GM18505 (cell line): ENCODE results near the gene CCDC175.

Source experiments
- ATAC-seq: cut with Tn5 transposase; IDR thresholded peaks from one replicate; pipeline ENCODE4 v1.9.1; 2021; ENCODE audit not compliant: unreplicated experiment
- POLR2A ChIP-seq: IDR thresholded peaks from 4 replicates; pipeline ENCODE4 v1.6.1; 2011; ENCODE audit warnings: borderline replicate concordance; ENCODE audit not compliant: insufficient read depth, insufficient read length; ENCODE audit errors: extremely low read depth

Gene CCDC175

GRCh38 chr14:59576332-59577294 is at the start of gene CCDC175:
CCDC175 (minus strand) TSS chr14:59576812; CDS start chr14:59576775, 37 bp downstream.
- ATAC-seq = peak; percentile 98

GRCh38 chr14:59622631-59623030 is 46.0 kb upstream of the CCDC175 start:
- ATAC-seq = no peak
- no peak for TF ChIP-seq POLR2A

More at GRCh38 chr14:59576332-59577294, at the start of gene CCDC175:
- no peak for TF ChIP-seq POLR2A

DNA sequence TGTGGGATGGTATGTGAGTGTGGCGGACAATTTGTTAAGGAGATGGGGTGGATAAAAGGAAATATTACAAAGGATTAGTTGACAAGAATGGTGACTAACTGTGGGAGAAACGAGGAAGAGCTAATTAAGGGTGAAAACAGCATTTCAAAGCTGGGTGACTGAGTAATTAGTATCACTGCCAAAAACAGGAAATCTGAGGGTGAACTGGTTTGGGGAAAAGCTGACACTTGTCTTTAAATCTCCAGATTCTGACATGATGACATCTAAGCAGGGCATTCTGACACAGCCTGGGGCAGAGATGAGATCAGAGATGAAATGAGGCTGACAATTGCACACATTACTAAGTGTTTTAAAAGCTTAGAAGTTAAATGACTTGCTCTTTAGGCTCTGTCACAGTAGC is 42.4 kb upstream of the CCDC175 start:
- no peak for ATAC-seq

DNA sequence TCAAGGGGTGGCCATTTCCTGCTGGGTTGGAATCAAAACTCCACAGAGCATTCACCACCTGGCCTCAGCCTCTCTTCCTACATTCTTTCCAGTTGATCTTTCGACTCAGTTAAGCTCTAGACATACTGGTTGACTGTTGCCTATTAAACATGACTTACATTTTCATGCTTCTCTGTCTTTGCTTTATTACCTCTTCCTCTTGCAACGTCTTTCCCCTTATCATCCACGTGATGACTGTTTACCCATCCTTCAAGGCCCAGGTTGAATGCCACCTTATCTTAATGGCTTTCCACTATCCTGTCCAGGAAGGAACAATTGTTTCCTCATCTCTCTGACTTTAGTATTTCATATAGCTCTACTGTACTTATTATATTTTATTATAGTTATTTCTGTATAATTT is 24.4 kb upstream of the CCDC175 start:
- no peak for TF ChIP-seq POLR2A
- ATAC-seq = no peak

More for the DNA sequence above, 42.4 kb upstream of the CCDC175 start:
- no peak for TF ChIP-seq POLR2A

DNA sequence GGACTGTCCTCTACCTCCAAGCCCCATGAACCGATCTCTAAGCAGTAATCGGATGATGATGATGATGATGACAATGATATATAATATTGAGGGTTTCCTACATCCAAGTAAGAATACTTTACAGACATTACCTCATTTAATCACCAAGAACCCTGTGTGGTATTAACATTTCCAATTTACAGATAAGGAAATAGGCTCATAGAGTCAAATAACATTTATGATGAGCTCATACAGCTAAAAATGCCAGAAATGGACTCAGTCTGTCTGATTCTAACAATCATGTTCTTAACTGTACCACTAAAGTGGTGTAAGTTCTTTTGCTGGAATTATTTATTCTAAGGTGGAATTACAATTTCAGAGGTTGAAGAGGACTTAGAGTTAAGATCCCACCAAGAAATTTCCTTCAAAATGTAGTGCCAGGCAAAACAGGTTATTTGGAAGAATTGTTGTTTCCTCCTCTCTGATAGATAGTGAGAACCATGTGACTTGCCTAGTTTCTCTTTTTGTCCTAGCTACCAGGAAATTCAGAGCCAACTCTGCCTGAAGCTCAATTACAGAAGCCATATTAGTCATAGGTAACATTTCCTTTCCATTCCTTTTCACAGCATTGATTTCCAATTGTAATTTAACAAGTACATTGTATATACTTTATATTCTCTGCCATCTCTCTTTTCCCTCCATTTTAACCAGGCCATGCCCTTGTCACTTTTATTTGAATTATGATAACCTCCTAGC is 23.8 kb upstream of the CCDC175 start:
- no peak for ATAC-seq
- TF ChIP-seq POLR2A = no peak

- no peak for TF ChIP-seq POLR2A
- ATAC-seq = no peak
These were observed 18.5 kb upstream of the CCDC175 start for GRCh38 chr14:59595071-59595470.

- no peak for TF ChIP-seq POLR2A
- ATAC-seq = no peak
These were observed 15.2 kb upstream of the CCDC175 start for GRCh38 chr14:59591641-59592370.

DNA sequence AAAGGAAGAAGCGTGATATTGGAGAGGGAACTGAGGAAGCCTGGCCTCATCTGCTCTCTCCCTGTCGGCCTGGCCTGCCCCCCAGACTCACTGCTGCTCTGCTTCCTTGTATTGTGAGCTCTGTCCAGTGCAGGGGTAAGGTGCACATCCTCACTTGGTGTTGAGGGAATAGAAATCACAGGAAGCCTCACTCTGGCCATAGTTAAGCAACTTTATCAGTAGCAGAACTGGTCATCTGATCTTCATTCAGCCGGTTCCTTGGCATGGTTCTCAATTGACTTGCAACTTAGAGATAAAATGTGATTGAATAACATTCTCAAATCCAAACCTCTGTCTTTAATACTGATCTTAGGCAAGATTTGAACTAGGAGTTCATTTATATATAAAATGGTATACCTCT is 11.5 kb upstream of the CCDC175 start:
- no peak for TF ChIP-seq POLR2A
- ATAC-seq = no peak

GRCh38 chr14:59585891-59586554 is 9.4 kb upstream of the CCDC175 start:
- no peak for ATAC-seq
- no peak for TF ChIP-seq POLR2A

DNA sequence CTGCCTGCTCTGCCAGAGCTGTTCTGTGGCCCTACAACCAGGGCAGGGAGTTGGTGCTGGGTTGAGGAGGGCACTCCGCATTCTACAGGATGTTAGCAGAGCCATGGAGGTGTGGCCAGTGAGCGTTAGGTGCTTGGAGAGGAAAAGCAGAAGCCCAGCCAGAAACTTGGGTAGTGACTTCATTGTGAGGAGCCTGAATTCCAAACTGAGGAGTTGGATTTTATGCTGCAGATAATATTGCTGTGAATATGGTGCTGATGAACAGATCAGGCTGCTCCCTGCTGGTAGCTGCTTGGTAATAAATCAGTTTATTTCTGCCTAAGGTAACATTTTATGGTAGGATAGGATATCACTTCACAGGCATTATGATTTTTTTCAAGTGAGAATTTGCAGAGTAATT is 7.1 kb upstream of the CCDC175 start:
- ATAC-seq = no peak
- no peak for TF ChIP-seq POLR2A

GRCh38 chr14:59582845-59583509 is 6.4 kb upstream of the CCDC175 start:
- no peak for ATAC-seq
- TF ChIP-seq POLR2A = no peak

- no peak for ATAC-seq
- no peak for TF ChIP-seq POLR2A
These were observed 5.5 kb upstream of the CCDC175 start for GRCh38 chr14:59582161-59582560.
